Retina (tissue), 1 donor: ENCODE results near the gene CMTM5.
"Not testable (repeated sequence)": the region's sequence is repeated elsewhere in the genome, so short reads cannot be mapped to it uniquely, and the experiment has no call there.

Experiments
- DNase-seq: peaks from one replicate; pipeline ENCODE4 v3.0.0-alpha.2; 2016

The CMTM5 gene

DNA sequence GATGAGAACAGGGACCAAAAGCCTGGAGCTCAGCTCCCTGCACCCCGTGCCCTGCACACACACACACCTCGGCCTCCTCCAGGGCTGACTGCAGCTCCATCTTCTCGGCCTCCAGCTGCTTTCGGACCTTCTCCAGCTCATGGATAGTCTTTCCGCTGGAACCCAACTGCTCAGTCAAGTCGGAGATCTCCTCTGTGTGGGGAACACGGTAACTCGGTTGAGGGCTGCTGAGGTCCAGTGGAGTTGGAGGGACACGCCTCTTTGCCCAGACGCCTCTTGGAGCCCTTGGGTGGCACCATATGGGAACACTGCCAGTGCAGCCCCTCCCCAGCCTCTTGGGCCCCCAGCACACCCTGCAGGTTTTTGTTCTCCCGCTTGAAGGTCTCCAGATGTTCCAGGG is 40.0 kb downstream of the CMTM5 start:
- DNase-seq = no peak

- DNase-seq = not testable (repeated sequence)
Measured at GRCh38 chr14:23417269-23417668, 40.4 kb downstream of the CMTM5 start.

DNA sequence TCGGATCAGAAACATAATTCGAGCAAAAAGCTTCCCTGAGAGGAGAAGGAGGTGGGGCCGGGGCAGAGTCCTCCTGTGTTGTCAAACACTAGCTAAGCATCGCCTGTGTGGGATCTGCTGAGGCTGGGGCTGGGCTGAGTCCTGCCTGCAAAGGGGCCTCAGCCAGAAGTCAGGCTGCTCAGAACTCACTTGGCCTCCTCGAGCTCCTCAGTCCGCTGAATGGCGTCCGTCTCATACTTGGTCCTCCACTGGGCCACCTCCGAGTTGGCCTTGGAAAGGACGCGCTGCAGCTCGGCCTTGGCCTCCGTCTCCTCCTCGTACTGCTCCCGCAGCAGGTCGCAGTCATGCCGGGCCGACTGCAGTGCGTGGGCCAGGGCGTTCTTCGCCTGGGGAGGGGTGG is 41.2 kb downstream of the CMTM5 start:
- DNase-seq = no peak

- DNase-seq = not testable (repeated sequence)
Measured at GRCh38 chr14:23419646-23420045, 42.8 kb downstream of the CMTM5 start.

DNA sequence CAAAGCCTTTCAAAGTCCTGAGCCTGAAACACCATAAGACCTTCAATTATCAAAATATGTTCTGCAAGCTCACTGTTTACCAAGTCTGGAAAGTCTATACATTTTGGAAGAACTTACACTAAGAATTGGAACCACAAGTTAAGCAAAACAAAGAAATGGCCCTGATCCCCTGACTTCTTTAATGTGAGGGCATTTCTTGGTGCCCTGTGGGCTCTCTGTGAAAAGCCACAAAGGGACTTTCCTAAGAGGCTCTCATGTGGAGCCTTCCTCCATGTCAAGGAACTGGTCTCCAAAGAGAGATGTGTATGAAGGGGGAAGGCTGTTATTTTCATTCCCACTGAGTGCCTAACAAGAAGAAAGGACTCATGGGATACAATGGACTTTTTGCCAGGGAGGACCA is 44.7 kb downstream of the CMTM5 start:
- no peak for DNase-seq

DNA sequence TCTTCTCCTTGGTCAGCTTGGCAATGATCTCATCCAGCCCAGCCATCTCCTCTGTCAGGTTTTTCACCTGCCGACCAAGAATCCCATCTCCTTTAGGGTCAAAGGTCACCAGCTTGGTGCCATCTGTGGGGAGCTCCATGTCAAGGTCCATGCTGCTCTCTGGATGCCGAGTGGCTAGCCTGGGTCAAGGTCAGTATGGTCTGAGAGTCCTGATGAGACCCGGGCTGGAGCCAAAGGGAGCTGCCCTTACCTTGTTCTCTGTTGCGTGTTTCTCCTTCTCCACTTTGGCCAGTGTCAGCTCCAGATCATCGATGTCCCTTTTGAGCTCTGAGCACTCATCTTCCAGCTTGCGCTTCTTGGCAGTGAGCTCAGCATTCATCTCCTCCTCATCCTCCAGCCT is 46.8 kb downstream of the CMTM5 start:
- DNase-seq = no peak

DNA sequence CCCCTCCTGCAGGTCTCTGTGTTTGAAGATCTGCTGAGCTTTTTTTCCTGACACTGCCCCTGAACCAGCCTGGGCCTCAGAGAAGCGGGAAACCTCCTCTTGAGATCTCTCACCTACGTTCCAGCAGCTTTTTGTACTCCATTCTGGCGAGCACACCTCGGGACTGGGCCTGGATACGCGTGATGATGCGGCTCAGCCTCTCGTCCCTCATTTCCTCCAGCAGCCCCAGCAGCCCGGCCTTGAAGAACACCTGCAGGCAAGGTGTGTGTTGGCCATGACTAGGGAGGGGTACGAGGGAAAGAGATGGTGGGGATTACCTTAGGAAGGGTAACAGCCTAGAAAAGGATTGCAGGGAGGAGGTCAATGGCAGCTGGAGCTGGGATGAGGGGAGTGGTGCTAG is 48.3 kb downstream of the CMTM5 start:
- DNase-seq = no peak

DNA sequence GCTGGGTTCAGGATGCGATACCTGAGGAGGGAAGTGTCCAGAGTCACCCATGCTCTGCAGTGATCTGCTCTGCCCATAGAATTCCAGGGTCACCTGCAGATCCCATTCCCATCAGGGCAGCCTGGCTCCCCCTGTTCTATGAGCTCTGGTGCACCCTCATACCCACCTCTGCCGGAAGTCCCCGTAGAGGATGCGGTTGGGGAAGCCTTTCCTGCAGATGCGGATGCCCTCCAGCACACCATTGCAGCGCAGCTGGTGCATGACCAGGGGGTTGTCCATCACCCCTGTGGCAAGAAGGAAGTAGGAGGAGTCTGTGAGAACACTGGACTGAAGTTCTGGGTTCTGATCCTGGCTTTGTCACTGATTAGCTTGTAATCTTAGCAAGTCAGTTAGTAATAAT is 49.0 kb downstream of the CMTM5 start:
- not testable (repeated sequence) for DNase-seq

GRCh38 chr14:23428686-23429495 is 52.0 kb downstream of the CMTM5 start:
- DNase-seq = no peak
